ENCODE data around the gene ADK. TPM values are rescaled to one million over a fixed set of nuclear protein-coding genes. Genes with fewer than 3 reads are reported as not detected.

The ADK gene
- total and polyA plus RNA-seq, 2 of the 13 experiments (the other 11 are each of a cell fraction or from before 2014, with no cell fraction given) = 48.6 to 79.1 TPM

- in situ Hi-C loops (cut with HindIII; ENCODE audit: extremely low pct_ligation_motif_present, low pct_unique_long_range_greater_than_20kb) = no loop called here
- intact Hi-C loops (cut with micrococcal nuclease; ENCODE audit: unreplicated experiment) = no loop called here
- 93% methylated on average over 3 of the region's 3 CpGs for WGBS (ENCODE audit: low lambda C conversion rate)
These were observed 494.7 kb downstream of the ADK start for GRCh38 chr10:74645692-74646091.

More at GRCh38 chr10:74645692-74646091, 494.7 kb downstream of the ADK start:
- Histone ChIP-seq H3K36me3 (replicated peaks in 1 of 2; ENCODE audit: control insufficient read depth in 1 of 2, insufficient read depth in 2 of 2, low read length in 2 of 2) (no peaks in the 10 kb centered on the region), H3K79me2 (ENCODE audit: insufficient read depth, low read length) (no peaks in the 10 kb centered on the region), H3K27me3 (ENCODE audit: control insufficient read depth in 1 of 2, insufficient read depth in 2 of 2, low read length in 2 of 2) (no peaks in the 10 kb centered on the region), H3K9me3 (ENCODE audit: low read length) (no peaks in the 10 kb centered on the region), H3K4me3 (replicated peaks in 1 of 3; ENCODE audit: insufficient read depth in 1 of 3, low read depth in 2 of 3, low read length in 3 of 3) (no peak overlapping the region), H4K20me1 (ENCODE audit: insufficient read depth, low read length) (no peaks in the 10 kb centered on the region), H2AFZ (ENCODE audit: low read length) (no peak overlapping the region), H3K9ac (ENCODE audit: insufficient read depth, low read depth, low read length) (no peak overlapping the region), H3K4me1 (ENCODE audit: insufficient read depth, low read length) (no peaks in the 10 kb centered on the region), H3K4me2 (ENCODE audit: low read depth, low read length) (no peak overlapping the region), H3K27ac (ENCODE audit: extremely low read length, insufficient read depth, low read length) (no peak overlapping the region)
- POLR2A ChIA-PET = no interaction called here
- CTCF ChIA-PET (ENCODE audit: low intra/inter-chr PET ratio, low total read pairs) = no interaction called here
- TF ChIP-seq THAP9 (CRISPR knock-in tag; IDR thresholded peaks at IDR 0.05; ENCODE audit: borderline replicate concordance) (no peak), MAF1 (CRISPR knock-in tag; IDR thresholded peaks at IDR 0.05; ENCODE audit: borderline replicate concordance) (no peak), ZNF230 (CRISPR knock-in tag; IDR thresholded peaks at IDR 0.05) (no peak), ZNF512B (CRISPR knock-in tag; IDR thresholded peaks at IDR 0.05; ENCODE audit: borderline replicate concordance) (no peak), ZNF589 (CRISPR knock-in tag; conservative IDR thresholded peaks at IDR 0.05) (no peak), TFAP4 (IDR thresholded peaks at IDR 0.05; ENCODE audit: borderline replicate concordance, low read depth) (no peak), PHB2 (IDR thresholded peaks at IDR 0.05; ENCODE audit: partially characterized antibody) (no peak), TCF7 (IDR thresholded peaks at IDR 0.05; ENCODE audit: low read depth) (no peak), KAT8 (CRISPR knock-in tag; IDR thresholded peaks at IDR 0.05) (no peak), PTBP1 (IDR thresholded peaks at IDR 0.05; ENCODE audit: low read depth, low read length, poor library complexity, severe bottlenecking) (no peak)
- BruUV-seq (replicated peaks) = no TSS peak
- ATAC-seq = no peak
- DNase-seq (ENCODE audit: low spot score) = no peak
- no peak for FAIRE-seq
